GM19043 (cell line): ENCODE measurements around the gene SPTLC1.
"Not testable (repeated sequence)": the region's sequence is repeated elsewhere in the genome, so short reads cannot be mapped to it uniquely, and the experiment has no call there.

Experiments used
- ATAC-seq: cut with Tn5 transposase; IDR thresholded peaks from one replicate; pipeline ENCODE4 v1.9.1; 2021; ENCODE audit warnings: low read depth; ENCODE audit not compliant: unreplicated experiment

Gene SPTLC1

DNA sequence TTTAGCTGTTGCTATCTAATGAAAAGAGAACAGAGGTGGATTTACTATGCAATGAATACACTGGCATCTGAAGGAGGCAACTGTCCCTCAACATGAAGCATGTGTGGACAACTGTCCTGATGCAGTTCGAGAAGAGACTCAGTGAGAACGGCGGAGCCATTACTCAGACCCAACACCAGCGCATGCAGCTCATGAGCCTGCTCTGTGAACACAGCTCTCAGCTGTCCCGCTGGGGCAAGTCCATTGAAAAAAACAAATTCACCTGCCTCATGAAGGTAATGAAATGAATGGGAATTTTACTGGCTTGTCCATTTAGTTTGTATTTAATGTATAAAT, 78.8 kb downstream of the SPTLC1 start:
- no peak for ATAC-seq

DNA sequence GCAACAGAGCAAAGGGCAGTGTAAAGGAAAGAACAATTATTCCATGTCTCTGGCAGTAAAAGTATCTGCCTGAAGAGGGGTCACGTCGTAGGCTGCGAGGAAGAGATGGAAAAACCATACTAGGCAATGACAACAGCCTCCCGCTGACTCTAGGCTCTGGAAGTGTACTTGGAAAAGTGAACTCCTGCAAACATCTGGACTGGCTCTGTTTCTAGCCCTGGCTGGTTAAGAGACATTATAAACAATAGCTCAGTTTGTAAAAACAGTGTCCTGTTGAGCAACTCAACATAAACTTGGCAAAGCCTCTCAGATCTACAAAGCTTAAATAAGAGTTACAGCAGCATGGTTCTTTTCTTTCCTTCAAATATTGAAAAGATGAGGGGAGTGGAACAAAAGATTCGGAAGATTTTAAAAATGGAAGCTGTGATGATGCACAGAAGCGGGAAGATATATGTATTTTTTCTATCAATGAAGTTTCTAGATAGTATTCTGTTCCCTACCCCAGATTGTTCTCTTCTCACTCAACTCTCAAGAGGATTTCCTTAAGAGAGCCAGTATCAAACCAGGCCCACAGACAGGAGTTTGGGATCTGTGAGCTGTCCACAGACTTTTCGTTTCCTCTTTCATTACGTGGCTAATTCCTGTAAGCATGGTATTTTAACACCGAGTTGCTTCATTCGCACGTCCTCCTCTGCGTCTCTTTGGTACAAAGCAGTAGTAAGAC, 79.4 kb downstream of the SPTLC1 start:
- no peak for ATAC-seq

DNA sequence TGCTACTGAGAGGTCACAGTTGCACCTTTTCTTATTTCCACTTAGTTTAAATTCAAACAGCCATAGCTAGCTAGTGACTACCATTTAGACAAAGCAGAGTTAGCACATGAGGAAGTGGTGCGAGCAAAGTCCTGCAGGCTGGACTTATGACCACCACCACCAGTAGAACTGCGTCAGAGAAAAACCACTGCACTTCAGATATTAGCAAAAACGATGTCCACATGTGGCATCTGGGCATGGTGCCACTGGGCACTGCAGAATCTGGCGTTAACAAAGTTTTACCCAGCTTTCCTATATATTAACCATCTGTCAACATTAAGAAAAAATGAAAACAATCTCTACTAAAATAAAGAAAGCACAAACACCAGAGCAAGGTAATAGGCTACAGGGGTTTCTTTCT, 80.1 kb downstream of the SPTLC1 start:
- ATAC-seq = no peak

DNA sequence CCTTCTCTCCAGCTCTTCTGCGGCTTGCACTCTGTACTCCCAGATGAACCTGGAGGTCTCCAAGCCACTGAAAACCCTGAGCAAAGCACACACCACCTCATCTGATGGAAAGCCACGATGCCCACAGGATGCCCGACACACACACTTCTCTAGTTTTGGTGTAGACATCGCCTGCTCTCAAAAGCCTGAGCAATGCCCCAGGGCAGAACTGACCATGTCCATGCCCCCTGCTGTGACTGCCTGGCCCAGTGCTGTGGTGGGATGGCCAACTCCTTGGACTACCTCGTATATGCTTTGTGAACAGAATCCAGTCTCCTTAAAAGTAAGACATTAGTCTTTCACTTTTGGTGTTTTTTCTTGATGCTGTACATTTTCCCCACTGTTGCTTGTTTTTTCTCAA, 81.2 kb downstream of the SPTLC1 start:
- ATAC-seq = no peak

DNA sequence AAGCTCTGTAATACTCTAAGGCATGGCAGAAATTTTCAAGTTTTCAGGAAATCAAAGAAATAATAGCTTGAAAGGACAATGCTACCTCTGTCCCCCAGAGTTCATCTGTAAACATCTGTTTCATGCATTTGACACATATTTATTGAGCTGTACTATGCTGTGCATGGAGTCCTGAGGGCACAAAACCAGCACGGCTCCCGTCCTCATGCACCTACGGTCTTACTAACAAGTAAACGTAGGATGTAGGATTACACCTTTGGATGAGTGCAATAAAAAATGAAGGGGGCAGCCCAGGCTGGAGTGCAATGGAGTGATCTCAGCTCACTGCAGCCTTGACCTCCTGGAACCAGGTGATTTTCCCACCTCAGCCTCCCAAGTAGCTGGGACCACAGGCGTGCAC, 81.9 kb downstream of the SPTLC1 start:
- no peak for ATAC-seq

DNA sequence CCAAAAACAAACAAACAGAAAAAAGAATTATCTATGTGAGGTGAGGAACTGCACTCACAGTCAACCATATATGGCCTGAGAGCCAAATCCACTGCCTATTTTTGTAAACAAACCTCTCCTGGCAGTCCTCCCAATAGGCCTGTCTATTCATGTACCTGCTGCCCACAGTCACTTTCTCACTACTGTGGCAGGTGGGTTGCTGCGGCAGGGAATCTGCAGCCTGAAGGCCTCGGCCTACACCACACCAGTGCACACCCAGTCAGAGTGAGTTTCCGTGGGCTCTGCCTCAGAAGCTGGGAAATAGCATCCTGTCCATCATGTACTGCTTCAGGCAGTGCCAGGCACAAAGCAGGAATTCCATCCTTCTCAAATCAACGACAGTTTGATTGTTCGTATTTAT, 82.3 kb downstream of the SPTLC1 start:
- ATAC-seq = no peak

DNA sequence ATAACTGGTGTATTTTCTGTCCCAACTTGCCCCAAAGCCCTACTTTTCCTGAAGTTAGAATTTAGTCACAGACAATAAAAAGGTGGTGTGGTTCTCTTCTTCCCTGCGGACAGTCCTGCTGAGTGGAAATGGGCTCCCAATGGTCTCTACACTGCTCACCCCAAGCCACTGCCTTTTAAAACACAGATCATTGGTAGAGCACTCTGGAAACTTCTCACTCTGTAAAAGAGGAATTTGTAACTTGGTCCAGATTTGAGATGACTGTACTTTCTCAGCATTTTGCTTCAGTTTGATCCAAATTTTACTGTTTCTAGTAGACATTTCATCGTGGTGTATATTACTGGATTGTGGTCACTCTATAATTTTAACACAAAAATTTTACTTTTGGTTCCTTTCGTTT, 84.8 kb downstream of the SPTLC1 start:
- ATAC-seq = no peak

DNA sequence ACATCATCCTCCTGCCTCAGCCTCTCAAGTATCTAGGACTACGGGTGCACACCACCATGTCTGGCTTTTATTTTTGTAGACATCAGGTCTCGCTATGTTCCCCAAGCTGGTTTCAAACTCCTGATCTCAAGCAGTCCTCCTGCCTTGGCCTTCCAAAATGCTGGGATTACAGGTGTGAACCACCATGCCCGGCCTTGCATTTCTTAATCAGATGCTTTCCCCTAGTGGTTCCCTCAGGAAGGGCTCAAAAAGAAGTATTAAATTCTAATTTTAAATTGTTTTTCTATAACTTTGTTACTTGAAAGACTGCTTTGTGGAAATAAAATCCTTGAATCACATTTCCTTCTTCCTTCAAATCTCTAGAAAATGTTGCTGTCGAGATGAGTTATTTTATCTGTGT, 85.7 kb downstream of the SPTLC1 start:
- no peak for ATAC-seq

DNA sequence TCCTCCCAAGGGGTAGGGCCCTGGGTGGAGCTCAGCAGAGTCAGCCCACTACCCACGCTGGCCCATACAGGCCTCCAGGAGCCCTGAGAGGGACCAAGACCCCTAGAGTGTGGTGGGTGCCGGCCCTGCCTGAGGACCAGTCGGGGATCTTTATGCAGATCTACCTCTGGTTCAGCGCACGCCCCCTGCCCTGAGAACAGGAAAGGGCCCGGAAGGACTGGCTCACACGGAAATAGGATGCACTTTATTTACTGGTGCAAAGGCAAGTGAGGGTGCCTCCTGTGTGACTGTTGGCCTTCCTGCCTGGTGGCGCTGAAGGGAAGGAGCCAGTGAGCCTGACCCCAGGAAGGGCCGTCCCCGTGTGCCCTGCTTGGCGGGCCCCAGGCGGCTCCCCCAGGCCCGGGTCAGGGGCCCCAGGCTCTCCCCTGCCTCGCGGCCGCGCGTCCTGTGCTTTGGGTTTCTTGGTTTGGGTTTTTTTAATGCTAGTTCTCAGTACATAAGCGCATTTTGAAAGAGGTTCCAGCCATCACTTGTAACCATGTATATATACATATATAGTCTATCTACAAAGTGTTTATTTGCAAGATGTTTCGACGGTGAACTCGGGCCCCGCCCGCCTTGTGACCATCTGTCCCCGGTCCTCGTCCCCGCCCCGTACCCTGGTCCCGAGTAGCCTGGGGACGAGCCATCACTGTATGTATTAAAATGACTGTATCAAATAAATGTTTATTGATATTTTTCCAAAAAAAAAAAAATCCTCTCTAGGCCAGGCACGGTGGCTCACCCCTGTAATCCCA, 88.8 kb downstream of the SPTLC1 start:
- no peak for ATAC-seq

DNA sequence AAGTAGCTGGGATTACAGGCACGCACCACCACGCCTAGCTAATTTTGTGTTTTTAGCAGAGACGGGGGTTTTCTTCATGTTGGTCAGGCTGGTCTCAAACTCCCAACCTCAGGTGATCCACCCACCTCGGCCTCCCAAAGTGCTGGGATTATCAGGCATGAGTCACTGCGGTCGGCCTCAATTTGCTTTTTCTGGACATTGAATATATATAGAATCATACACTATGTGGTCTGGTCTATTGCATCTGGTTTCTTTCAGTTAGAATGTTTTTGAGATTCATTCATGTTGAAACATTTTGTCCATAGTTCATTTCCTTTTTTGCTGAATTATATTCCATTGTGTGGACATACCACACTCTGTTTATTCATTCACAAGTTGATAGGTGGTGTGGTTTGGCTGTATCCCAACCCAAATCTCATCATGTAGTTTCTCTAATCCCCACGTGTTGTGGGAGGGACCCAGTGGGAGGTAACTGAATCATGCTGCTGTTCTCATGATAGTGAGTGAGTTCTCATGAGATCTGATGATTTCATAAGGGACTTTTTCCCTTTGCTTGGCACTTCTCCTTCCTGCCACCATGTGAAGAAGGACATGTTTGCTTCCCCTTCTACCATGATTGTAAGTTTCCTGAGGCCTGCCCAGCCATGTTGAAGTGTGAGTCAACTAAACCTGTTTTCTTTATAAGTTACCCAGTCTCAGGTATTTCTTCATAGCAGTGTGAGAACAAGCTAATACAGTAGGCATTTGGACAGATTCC, 93.2 kb downstream of the SPTLC1 start:
- ATAC-seq = not testable (repeated sequence)

DNA sequence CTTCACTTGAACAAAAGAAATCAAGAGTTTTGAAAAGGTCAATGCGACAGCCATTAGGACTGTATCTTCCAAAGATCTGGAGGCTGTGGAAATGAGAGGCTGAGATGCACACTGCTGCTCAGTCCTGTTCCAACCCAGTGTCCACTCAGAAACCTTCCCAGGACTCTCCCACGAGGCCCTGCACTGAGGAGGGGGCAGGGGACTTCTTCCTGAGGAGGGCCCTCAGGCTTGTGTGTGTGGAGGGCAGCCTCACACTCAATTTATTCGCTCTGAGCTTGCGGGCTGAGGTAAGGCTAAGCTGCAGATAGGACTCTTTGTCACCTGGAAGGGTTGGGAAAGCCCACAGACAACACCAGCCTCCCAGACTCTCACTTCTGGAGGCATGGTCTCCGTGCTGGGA, 95.6 kb downstream of the SPTLC1 start:
- ATAC-seq = no peak

DNA sequence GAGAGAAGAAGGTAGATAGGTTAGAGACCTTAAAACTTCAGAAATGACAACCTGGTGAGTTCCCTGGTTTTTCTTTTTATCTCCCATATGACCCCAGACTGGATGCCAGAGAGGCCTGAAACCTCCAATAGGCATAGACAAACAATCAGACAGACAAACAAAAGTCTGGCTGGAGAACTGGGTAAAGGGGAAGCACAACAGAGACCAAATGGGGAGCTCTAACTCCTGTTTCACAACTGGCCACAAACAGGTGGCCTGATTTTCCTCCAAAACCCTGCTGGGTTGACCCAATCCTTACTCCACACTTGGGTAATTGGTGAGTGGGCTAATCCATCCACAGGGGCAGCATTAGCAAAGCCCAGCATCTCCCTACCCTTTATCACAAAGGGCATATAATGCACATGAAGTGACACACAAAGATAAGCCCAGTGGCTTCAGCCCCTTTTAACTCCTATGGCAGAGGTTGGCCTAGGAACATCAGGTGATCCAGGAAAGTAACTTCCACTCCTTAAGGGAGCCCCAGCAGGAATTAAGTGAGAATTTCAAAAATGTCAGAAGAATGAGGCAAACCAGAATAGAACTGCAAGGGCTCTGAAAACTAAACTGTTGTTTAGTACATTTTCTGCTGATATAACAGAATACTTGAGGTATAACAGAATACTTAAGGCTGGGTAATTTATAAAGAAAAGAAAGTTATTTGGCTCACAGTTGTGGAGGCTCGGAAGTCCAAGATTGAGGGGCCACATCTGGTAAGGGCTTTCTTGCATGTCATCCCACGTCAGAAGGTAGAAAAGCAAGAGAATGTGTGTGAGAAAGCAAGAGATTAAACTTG, 104.3 kb downstream of the SPTLC1 start:
- no peak for ATAC-seq

DNA sequence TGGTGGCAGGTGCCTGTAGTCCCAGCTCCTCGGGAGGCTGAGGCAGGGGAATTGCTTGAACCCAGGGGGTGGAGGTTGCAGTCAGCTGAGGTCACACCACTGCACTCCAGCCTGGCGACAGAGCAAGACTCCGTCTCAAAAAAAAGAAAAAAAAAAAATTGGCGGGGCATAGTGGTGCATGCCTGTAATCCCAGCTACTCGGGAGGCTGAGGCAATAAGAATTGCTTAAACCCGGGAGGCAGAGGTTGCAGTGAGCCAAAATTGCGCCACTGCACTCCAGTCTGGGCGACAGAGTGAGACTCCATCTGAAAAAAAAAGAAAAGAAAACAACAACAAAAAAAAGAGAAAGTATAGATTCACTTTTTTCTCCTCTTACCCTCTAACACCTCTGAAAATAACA, 105.0 kb downstream of the SPTLC1 start:
- ATAC-seq = not testable (repeated sequence)

DNA sequence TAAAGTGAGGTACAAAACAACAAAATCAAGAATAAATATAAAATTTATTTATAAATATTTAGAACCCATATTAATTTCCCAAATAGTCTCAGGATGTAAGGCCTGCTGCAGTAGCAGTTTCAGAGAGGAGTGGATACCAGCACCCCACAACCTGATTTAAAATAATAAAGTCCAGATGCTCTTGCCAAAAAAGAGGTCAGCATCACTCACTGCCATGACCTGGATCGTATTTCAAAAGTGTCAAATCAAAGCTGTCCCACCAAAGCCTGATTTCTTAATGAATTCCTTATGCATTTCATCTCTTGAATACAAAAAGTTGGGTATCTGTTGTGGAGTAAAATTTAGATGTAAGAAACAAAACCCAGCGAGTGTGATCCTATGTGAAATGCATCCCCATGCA, 107.2 kb downstream of the SPTLC1 start:
- ATAC-seq = no peak

DNA sequence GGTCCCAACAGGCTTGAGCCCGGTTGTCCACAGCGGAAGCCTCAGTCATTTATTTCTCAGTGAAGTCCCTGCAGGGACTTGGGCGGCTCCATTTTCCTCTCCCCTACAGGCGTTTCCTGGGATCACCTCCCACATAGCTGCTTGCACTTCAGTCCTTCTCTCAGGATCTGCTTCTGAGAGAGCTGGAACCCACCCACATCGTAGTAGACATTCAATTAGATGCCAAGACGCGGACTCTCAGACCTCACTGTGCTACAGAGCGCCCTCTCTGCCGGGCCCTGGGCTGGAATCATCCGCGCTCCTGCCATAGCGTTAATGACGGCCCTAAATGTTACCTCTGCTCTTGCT, 111.2 kb downstream of the SPTLC1 start:
- no peak for ATAC-seq

DNA sequence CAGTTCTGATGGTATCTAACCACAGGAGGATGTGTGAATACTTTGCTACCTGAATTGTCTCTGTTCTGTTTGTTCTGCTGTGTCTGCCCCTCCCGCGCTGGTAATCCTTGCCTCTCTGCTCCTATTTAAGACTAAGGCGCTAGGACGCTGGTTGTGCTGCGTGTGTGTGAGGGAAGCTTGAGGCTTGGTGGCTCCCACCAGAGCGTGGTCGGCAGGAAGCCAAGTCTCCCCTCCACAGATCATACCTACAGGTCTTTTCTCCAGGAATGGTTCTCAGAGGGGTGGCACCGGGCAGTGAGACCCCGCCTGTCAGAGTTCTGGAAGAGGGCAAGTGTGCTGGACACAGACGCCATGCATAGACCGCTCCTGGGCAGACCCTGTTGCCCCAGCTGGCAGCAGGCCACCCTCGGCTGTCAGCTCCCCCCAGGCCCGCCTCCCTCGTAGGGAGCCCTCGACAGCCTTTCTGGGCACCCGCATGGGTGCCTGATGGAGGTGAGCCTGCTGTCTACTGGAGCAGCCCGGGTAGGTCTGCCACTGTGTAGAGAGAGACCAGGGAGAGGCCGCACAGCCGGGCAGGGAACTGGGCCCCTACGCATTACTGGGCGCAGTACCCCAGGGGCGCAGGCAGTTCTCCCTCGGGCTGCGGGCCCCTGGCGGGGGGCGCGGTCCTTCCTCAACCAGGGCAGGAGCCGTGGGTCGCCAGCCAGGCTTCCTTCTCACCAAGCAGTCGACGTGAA, 111.7 kb downstream of the SPTLC1 start:
- no peak for ATAC-seq

DNA sequence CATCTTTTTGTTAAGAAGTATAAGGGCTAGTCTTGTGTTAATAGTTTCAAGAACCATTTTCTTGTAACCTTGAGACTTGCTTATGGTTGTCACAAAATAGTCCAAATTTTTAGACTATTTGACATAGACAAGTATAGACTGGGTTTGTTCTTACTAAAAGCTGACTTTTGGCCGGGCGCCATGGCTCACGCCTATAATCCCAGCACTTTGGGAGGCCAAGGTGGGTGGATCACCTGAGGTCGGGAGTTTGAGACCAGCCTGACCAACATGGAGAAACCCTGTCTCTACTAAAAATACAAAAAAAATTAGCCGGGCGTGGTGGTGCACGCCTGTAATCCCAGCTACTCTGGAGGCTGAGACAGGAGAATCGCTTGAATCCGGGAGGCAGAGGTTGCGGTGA, 113.3 kb downstream of the SPTLC1 start:
- ATAC-seq = not testable (repeated sequence)

DNA sequence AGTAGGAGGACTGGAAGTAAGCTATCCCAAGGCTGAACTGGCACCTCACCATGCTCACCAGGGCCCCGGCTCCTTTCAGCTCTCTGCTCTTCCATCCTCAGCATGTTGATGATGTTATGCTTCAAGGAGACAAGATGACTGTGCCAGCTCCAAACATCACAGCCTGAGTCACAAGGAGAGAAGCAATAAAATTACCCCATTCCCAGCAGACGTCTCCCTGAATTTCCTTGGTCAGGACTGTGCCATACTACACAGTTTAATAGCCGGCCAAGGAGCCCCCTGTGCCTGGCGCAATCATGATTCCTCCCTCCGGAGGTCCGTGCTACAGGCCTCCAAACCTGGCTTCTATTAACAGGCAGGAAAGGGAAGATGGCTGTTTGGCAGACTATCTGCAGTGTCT, 114.0 kb downstream of the SPTLC1 start:
- no peak for ATAC-seq

DNA sequence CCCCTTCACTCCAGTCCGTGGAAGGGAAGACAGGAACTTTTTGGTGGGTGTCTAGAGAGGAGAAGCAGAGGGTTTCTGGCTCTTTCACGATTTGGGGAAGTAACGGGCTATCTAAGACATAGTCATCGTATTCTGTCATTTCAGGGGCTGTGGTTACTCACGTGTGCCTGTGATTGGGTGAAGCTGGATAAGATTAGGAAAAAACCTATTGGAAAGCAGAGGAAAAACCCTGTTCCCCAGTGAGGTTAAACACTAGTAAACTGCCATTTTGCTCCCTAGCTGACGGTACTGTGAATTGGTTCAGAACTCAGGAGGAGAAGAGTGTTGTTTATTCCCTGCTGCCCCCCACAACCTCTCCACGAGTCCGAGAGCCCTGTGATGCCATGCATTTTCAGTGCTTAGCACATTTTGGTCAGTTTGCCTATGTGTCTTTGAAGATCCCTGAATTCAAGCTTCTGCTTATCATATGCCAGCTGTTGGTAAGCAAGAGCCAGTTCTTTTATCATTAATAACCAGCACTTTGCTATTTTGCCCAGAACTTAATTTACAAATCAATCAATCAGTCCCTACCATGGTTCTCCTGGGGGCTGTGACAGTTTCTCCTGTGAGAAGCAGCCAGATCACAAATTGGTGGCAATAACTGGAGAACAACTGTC, 120.1 kb downstream of the SPTLC1 start:
- ATAC-seq = no peak

DNA sequence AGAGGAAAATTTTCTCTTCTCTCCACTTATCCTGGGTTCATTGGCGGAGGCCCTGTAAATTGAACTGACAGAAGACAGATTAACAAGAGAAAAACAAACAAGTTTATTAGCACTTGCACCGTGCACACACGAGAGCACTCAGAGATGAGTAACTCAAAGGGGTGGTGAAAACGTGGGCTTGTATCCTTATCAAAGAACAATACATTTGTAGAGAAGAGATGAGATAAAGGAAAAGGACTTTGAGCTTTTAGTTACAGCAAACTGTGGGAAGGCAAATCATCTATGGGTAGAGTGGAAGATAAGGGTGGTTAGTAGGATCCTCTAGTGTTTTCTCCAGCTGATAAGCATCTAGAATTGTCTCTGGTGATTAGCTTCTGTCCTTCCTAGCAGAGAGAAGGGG, 120.8 kb downstream of the SPTLC1 start:
- no peak for ATAC-seq
